OCI-LY7 (cell line): ENCODE results near the gene AKR1B15. TPM values are rescaled to one million over a fixed set of nuclear protein-coding genes. Genes with fewer than 3 reads are reported as not detected.
"Not testable (repeated sequence)": the region's sequence is repeated elsewhere in the genome, so short reads cannot be mapped to it uniquely, and the experiment has no call there.

ENCODE experiments used
- BruUV-seq: library from RNA; stranded (reverse); fragments of 400-500 nt; replicated peaks from 2 replicates; lab custom pipeline; 2021; lab: Mats Ljungman, UMichigan
- CTCF ChIA-PET: fragments of 300-600 bp; sonication (Branson Sonifier 250); formaldehyde crosslinking; loops from one replicate; lab custom pipeline; 2022; ENCODE audit warnings: antibody characterized with exemption; ENCODE audit not compliant: unreplicated experiment; lab: Charles Lee
- POLR2A ChIA-PET: fragments of 300-600 bp; sonication (Branson Sonifier 250); formaldehyde crosslinking; loops from one replicate; lab custom pipeline; 2022; ENCODE audit warnings: antibody characterized with exemption; lab: Charles Lee
- DNase-seq: peaks from one replicate; pipeline ENCODE4 v3.0.0-alpha.2; 2015; ENCODE audit warnings: low spot score
- H2AFZ ChIP-seq: fragments of 200-600 bp; sonication (generic), shearing (Covaris generic); 2 replicates; pipeline ENCODE4 v1.6.1; 2014; ENCODE audit warnings: mild to moderate bottlenecking, antibody characterized with exemption, low read length, moderate library complexity
- H3K27ac ChIP-seq: fragments of 200-600 bp; sonication (generic); 2 replicates; pipeline ENCODE4 v1.5.1; 2014; ENCODE audit warnings: mixed run types, low read depth, mild to moderate bottlenecking, moderate library complexity, low read length, inconsistent platforms; ENCODE audit not compliant: poor library complexity, severe bottlenecking
- H3K36me3 ChIP-seq: fragments of 200-600 bp; sonication (generic); 2 replicates; pipeline ENCODE4 v1.6.1; 2014; ENCODE audit warnings: mild to moderate bottlenecking, antibody characterized with exemption, low read length, moderate library complexity, mixed read lengths; ENCODE audit not compliant: insufficient read depth
- H3K4me1 ChIP-seq: fragments of 200-600 bp; sonication (generic); 2 replicates; pipeline ENCODE4 v1.5.1; 2014; ENCODE audit warnings: mild to moderate bottlenecking, low read length; ENCODE audit not compliant: insufficient read depth, poor library complexity, severe bottlenecking
- H3K4me2 ChIP-seq: fragments of 200-600 bp; sonication (generic); 2 replicates; pipeline ENCODE4 v1.6.1; 2014; ENCODE audit warnings: mild to moderate bottlenecking, low read length
- H3K4me3 ChIP-seq: fragments of 200-600 bp; sonication (generic); 2 replicates; pipeline ENCODE4 v1.5.1; 2014; ENCODE audit warnings: mild to moderate bottlenecking, low read depth, low read length; ENCODE audit not compliant: poor library complexity, severe bottlenecking
- H3K79me2 ChIP-seq: fragments of 200-600 bp; sonication (generic); 2 replicates; pipeline ENCODE4 v1.6.1; 2016; ENCODE audit warnings: low read depth, mild to moderate bottlenecking, low read length, moderate library complexity, mixed read lengths; ENCODE audit not compliant: insufficient read depth
- H3K9me2 ChIP-seq: fragments of 200-600 bp; sonication (generic); 2 replicates; pipeline ENCODE4 v1.6.1; 2016; ENCODE audit warnings: mild to moderate bottlenecking, low read length, mixed read lengths; ENCODE audit not compliant: insufficient read depth
- H3K9me3 ChIP-seq: fragments of 200-600 bp; sonication (generic); 2 replicates; pipeline ENCODE4 v1.6.1; 2014; ENCODE audit warnings: mild to moderate bottlenecking, mixed run types, low read length, mixed read lengths
- H4K20me1 ChIP-seq: fragments of 200-600 bp; sonication (generic); 2 replicates; pipeline ENCODE4 v1.6.1; 2014; ENCODE audit warnings: mild to moderate bottlenecking, antibody characterized with exemption, low read length, moderate library complexity, mixed read lengths; ENCODE audit not compliant: insufficient read depth
- CTCF ChIP-seq: fragments of 200-600 bp; sonication (generic); conservative IDR thresholded peaks from 2 replicates; pipeline ENCODE4 v1.5.1; 2014; ENCODE audit warnings: mild to moderate bottlenecking, antibody characterized with exemption, low read length, moderate library complexity, mixed read lengths
- EZH2phosphoT487 ChIP-seq: fragments of 200-600 bp; sonication (generic); IDR thresholded peaks from 2 replicates; pipeline ENCODE4 v1.6.1; 2018; ENCODE audit warnings: low read depth, borderline replicate concordance, mild to moderate bottlenecking, mixed run types, antibody characterized with exemption, low read length, moderate library complexity, mixed read lengths
- intact Hi-C: fragments of 100-400 bp; cut with micrococcal nuclease; formaldehyde crosslinking; loops from one replicate; pipeline ENCODE4 v1.10.0; 2022; ENCODE audit not compliant: unreplicated experiment
- total RNA-seq, 2 experiments: library from RNA; depleted of rRNA in 1 of 2; stranded (reverse); fragments of >200 nt in 1 of 2; shearing (Covaris generic) in 1 of 2; gene quantifications; 2 replicates each; pipeline ENCODE4 v1.2.3, GENCODE V29; 2014 to 2022

The AKR1B15 gene
- total RNA-seq, 2 experiments from 2014 or later = not detected

GRCh38 chr7:134526552-134527248 lies 22.2 kb upstream of the AKR1B15 start:
- H3K4me1 ChIP-seq, H3K9me3 ChIP-seq, H2AFZ ChIP-seq, H3K4me2 ChIP-seq, H3K9me2 ChIP-seq, H4K20me1 ChIP-seq, POLR2A ChIA-PET, H3K36me3 ChIP-seq, BruUV-seq, H3K27ac ChIP-seq, CTCF ChIA-PET, H3K4me3 ChIP-seq, DNase-seq, H3K79me2 ChIP-seq, intact Hi-C loops: not testable (repeated sequence)

GRCh38 chr7:134527979-134528371 lies 20.9 kb upstream of the AKR1B15 start:
- no peak overlapping the region for H3K27ac ChIP-seq
- TF ChIP-seq CTCF (no peak), EZH2phosphoT487 (no peak)
- H3K36me3 ChIP-seq = no peaks in the 10 kb centered on the region
- H3K4me2 ChIP-seq = no peak overlapping the region
- no peaks in the 10 kb centered on the region for H3K9me3 ChIP-seq
- no peaks in the 10 kb centered on the region for H4K20me1 ChIP-seq
- H2AFZ ChIP-seq = no peak overlapping the region
- ChIA-PET POLR2A (no interaction called here), CTCF (no interaction called here)
- DNase-seq = no peak
- no peaks in the 10 kb centered on the region for H3K4me1 ChIP-seq
- no peaks in the 10 kb centered on the region for H3K9me2 ChIP-seq
- BruUV-seq = no TSS peak
- no peaks in the 10 kb centered on the region for H3K79me2 ChIP-seq
- intact Hi-C loops = no loop called here
- H3K4me3 ChIP-seq = no peak overlapping the region

- Histone ChIP-seq H3K9me3 (no peaks in the 10 kb centered on the region), H3K9me2 (no peaks in the 10 kb centered on the region), H3K4me3 (no peak overlapping the region), H3K79me2 (no peaks in the 10 kb centered on the region), H4K20me1 (no peaks in the 10 kb centered on the region), H2AFZ (no peak overlapping the region), H3K4me2 (no peak overlapping the region), H3K27ac (no peak overlapping the region), H3K36me3 (no peaks in the 10 kb centered on the region), H3K4me1 (no peaks in the 10 kb centered on the region)
- TF ChIP-seq EZH2phosphoT487 (no peak), CTCF (no peak)
- BruUV-seq = no TSS peak
- DNase-seq = no peak
- ChIA-PET CTCF (no interaction called here), POLR2A (no interaction called here)
- intact Hi-C loops = no loop called here
Measured at GRCh38 chr7:134528749-134529148, 20.2 kb upstream of the AKR1B15 start.
